ENCODE results near the gene CCDC192. TPM values are rescaled to one million over a fixed set of nuclear protein-coding genes. Genes with fewer than 3 reads are reported as not detected.

The CCDC192 gene
- total RNA-seq, 1 donor from 2014 or later: not detected

DNA sequence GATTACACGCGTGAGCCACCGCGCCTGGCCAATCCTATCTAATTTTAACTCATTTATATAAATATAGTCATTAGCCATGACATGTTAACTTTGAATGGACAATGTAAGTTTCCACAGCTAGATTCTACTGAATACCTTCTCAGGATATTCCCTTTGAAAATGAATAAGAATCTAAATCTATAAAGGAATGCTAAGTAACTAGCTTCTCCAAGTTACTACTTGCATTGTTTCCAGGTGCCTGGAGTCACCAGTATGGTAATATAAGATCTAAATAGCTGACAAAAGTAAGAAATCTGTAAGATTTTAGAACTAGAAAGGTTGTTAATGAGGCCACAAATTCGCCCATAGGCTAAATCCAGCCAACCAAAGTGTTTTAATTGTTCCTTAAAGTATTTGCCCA, 191.3 kb downstream of the CCDC192 start:
- Histone ChIP-seq H3K4me1 (no peaks in the 10 kb centered on the region), H3K9me3 (no peaks in the 10 kb centered on the region), H3K4me3 (no peak overlapping the region), H3K27ac (no peak overlapping the region), H3K27me3 (ENCODE audit: low read depth) (no peaks in the 10 kb centered on the region), H3K36me3 (no peaks in the 10 kb centered on the region)
- TF ChIP-seq, protein P1, sequence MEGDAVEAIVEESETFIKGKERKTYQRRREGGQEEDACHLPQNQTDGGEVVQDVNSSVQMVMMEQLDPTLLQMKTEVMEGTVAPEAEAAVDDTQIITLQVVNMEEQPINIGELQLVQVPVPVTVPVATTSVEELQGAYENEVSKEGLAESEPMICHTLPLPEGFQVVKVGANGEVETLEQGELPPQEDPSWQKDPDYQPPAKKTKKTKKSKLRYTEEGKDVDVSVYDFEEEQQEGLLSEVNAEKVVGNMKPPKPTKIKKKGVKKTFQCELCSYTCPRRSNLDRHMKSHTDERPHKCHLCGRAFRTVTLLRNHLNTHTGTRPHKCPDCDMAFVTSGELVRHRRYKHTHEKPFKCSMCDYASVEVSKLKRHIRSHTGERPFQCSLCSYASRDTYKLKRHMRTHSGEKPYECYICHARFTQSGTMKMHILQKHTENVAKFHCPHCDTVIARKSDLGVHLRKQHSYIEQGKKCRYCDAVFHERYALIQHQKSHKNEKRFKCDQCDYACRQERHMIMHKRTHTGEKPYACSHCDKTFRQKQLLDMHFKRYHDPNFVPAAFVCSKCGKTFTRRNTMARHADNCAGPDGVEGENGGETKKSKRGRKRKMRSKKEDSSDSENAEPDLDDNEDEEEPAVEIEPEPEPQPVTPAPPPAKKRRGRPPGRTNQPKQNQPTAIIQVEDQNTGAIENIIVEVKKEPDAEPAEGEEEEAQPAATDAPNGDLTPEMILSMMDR (IDR thresholded peaks at IDR 0.05): no peak
- ATAC-seq (no peak), DNase-seq (no peak)
- intact Hi-C loops (cut with DNase I): no loop called here

DNA sequence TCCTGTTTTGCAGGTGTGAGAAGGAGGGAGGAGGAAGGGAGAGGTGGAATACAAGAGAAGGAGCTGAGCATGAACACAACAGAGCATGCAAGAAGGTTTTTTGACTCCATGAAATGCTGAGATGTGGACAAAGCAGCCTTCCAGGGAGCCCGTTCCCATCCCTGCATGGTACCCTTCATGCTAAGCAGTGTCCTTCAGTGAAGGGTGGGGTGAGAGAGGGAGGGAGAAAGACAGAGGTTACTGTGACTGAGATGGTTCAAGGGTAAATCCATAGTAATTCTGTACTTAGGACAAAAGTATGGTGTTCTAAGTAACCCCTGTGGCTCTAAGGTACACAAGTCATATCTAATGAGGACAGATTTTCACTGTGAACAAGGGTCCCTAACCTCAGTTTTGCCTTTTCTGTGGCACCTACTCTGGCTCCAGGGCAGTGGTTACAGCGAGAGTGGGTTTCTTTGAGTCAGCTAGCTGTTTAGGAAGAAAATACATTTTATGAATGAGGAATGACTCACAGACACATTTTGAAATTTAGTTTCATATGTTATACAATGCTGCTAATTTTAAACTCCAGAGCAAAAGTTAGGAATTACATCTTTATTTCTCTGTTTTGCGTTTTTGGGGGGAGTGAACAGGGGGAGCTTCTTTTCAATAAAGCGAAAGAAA, 195.5 kb downstream of the CCDC192 start:
- TF ChIP-seq, protein P1 (IDR thresholded peaks at IDR 0.05): no peak
- DNase-seq (no peak), ATAC-seq (no peak)
- H3K4me3 ChIP-seq: no peak overlapping the region
- no peaks in the 10 kb centered on the region for H3K4me1 ChIP-seq
- H3K9me3 ChIP-seq: no peaks in the 10 kb centered on the region
- no peak overlapping the region for H3K27ac ChIP-seq
- H3K27me3 ChIP-seq (ENCODE audit: low read depth): no peaks in the 10 kb centered on the region
- intact Hi-C loops (cut with DNase I): no loop called here
- no peaks in the 10 kb centered on the region for H3K36me3 ChIP-seq

DNA sequence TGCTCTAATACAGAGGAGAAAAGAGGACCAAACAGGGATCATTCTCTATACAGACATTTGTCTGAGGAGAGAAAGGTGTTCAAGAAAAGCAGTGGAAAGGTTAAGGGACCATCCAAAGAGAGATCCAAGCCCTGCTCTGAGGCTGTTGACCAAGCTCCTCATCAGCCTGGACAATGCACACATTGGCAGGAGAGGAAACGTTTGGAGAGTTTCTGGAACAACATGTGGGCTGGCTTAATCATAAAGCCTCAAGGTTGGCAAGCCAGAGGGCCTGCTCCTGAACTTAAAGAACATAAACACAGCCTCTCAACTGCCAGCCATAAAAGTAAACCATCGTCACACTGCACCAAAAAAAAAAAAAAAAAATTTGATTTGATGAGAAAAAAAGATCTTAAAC, 196.0 kb downstream of the CCDC192 start:
- Histone ChIP-seq H3K27me3 (ENCODE audit: low read depth) (no peaks in the 10 kb centered on the region), H3K36me3 (no peaks in the 10 kb centered on the region), H3K4me1 (no peaks in the 10 kb centered on the region), H3K27ac (no peak overlapping the region), H3K9me3 (no peaks in the 10 kb centered on the region), H3K4me3 (no peak overlapping the region)
- ATAC-seq (no peak), DNase-seq (no peak)
- intact Hi-C loops (cut with DNase I): no loop called here
- TF ChIP-seq, protein P1 (IDR thresholded peaks at IDR 0.05): no peak

DNA sequence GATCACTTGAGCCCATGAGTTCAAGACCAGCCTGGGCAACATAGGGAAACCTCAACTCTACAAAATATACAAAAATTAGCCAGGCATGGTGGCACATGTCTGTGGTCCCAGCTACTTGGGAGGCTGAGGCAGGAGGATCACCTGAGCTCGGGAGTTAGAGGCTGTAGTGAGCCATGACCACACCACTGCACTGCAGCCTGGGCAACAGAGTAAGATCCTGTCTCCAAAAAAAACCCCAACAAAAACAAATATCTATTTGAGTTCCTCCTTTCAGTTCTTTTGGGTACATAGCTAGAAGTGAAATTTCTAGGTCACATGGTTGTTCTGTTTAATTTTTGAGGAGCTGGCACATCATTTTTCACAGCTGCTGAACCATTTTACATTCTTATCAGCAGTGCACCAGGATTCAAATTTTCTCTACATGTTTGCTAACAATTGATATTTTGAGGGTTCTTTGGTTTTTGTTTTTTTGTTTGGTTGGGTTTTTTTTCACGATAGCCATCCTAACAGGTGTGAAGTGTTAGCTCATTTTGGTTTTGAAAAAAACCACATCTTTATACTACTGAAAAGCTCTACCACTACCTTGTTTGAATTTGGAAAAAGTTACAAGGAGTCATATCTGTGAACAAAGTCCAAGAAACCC, 203.5 kb downstream of the CCDC192 start:
- DNase-seq: no peak
- no peaks in the 10 kb centered on the region for H3K36me3 ChIP-seq
- H3K9me3 ChIP-seq: no peaks in the 10 kb centered on the region
- ATAC-seq: no peak
- H3K4me3 ChIP-seq: no peak overlapping the region
- intact Hi-C loops (cut with DNase I): no loop called here
- TF ChIP-seq, protein P1 (IDR thresholded peaks at IDR 0.05): no peak
- H3K27ac ChIP-seq: no peak overlapping the region
- H3K4me1 ChIP-seq: no peaks in the 10 kb centered on the region
- no peaks in the 10 kb centered on the region for H3K27me3 ChIP-seq (ENCODE audit: low read depth)

DNA sequence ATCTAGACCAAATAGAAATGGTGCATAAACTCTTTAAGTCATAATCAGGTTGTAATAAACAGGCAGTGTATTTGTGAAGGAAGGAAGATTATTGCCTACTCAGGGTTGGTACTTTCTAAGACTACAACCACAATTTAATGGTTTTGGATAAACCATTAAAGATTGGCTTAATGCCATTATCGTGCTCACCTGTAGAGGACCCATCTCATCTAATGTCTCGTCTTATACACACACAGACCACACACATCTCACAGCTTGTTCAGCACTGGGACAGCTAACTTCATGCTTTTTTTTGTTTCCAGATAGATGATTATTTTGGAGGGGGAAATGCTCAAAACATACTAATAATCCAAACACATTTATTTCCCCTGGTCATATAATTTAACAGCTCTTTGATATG, 204.7 kb downstream of the CCDC192 start:
- ATAC-seq (no peak), DNase-seq (no peak)
- intact Hi-C loops (cut with DNase I): no loop called here
- no peak overlapping the region for H3K4me3 ChIP-seq
- TF ChIP-seq, protein P1 (IDR thresholded peaks at IDR 0.05): no peak
- H3K36me3 ChIP-seq: no peaks in the 10 kb centered on the region
- no peak overlapping the region for H3K27ac ChIP-seq
- H3K27me3 ChIP-seq (ENCODE audit: low read depth): no peaks in the 10 kb centered on the region
- H3K9me3 ChIP-seq: no peaks in the 10 kb centered on the region
- H3K4me1 ChIP-seq: no peaks in the 10 kb centered on the region
